ACHN (cell line): Measurements from ENCODE around the gene KRTAP5-8.
A peak's percentile ranks its signal among the peaks of the same experiment; 100 is the strongest.
"Not testable (repeated sequence)": the region's sequence is repeated elsewhere in the genome, so short reads cannot be mapped to it uniquely, and the experiment has no call there.

Source experiments
- DNase-seq: peaks from one replicate; pipeline ENCODE4 v3.0.0-alpha.2; 2015
- in situ Hi-C: cut with HindIII; loops from 2 replicates; pipeline ENCODE4 v1.10.0; 2017; ENCODE audit warnings: low sequenced_read_pairs, low pct_ligation_motif_present, low pct_unique_long_range_greater_than_20kb

The KRTAP5-8 gene, protein sequence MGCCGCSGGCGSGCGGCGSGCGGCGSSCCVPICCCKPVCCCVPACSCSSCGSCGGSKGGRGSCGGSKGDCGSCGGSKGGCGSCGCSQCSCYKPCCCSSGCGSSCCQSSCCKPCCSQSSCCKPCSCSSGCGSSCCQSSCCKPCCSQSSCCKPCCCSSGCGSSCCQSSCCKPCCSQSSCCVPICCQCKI

DNA sequence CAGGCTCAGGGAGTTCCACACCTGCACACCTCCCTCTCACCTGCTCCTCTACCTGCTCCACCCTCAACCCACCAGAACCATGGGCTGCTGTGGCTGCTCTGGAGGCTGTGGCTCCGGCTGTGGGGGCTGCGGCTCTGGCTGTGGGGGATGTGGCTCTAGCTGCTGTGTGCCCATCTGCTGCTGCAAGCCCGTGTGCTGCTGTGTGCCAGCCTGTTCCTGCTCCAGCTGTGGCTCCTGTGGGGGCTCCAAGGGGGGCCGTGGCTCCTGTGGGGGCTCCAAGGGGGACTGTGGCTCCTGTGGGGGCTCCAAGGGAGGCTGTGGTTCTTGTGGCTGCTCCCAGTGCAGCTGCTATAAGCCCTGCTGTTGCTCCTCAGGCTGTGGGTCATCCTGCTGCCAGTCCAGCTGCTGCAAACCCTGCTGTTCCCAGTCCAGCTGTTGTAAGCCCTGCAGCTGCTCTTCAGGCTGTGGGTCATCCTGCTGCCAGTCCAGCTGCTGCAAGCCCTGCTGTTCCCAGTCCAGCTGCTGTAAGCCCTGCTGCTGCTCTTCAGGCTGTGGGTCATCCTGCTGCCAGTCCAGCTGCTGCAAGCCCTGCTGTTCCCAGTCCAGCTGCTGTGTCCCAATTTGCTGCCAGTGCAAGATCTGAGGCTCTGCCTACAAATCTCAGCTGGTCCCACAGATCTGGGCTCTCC lies at the start of gene KRTAP5-8:
KRTAP5-8 (plus strand) TSS at position 49 of the 689 bp plus-strand sequence; CDS start at position 80, 31 bp downstream.
- DNase-seq, in situ Hi-C loops: not testable (repeated sequence)

DNA sequence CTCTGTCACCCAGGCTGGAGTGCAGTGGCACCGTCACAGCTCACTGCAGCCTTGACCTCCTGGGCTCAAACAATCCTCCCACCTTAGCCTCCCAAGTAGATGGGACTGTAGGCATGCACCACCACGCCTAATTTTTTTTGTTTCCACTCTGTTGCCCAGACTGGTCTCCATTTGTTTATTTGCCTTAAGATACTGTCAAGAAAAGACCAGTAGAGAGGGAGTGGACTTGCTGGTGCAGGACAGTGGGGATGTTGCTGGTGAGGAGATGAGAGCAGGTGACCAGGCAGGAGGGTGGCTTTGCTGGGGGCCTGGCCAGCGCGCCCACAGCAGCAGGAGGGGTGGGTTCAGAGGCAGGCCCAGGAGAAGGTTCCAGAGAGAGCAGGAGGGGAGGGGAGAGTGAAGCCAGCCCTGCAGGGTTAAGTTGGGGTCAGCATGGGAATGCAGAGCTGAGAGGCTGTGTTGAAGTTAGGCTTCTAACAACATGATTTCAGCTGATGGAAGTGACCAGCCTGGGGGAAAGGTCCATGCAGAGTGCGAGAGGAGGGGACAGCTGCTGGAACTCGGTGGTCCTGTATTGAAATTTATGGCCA lies 49.0 kb upstream of the KRTAP5-8 start:
- DNase-seq = no peak
- in situ Hi-C loops = no loop called here

DNA sequence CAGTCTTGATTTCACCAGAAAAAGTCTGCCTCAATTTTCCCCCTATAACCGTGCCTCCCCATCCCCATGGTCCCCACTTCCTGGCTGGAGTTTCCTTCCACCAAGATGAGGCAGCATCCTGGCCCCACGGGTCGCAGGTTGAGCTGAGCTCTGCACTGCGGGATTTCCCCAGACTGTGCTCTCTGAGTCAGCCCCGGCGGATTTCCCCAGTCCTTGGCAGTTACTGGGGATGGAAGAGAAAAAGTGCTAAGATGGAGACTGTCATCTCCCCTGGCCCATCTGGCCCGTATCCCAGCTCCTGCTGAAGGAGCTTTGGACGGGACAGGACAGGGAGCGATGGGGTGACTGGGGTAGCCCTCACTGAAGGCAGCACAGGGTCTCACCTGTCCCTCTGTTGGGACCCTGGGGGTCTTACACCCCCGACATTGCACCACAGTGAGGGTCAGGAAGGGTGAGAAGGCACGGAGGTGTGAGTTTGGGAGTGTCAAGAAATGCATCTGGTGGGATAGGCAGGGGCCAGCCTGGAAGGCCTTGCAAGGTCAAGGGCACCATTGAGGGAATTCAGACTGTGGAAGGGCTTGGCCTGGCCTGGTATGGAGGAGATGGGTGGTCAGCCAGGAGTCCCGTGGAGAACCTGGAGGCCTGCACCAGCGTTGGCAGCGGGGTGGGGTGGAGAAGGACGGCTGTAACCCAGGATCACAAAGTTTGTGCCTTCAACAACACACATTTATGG lies 48.3 kb upstream of the KRTAP5-8 start:
- in situ Hi-C loops = no loop called here
- DNase-seq = peak; percentile 59

DNA sequence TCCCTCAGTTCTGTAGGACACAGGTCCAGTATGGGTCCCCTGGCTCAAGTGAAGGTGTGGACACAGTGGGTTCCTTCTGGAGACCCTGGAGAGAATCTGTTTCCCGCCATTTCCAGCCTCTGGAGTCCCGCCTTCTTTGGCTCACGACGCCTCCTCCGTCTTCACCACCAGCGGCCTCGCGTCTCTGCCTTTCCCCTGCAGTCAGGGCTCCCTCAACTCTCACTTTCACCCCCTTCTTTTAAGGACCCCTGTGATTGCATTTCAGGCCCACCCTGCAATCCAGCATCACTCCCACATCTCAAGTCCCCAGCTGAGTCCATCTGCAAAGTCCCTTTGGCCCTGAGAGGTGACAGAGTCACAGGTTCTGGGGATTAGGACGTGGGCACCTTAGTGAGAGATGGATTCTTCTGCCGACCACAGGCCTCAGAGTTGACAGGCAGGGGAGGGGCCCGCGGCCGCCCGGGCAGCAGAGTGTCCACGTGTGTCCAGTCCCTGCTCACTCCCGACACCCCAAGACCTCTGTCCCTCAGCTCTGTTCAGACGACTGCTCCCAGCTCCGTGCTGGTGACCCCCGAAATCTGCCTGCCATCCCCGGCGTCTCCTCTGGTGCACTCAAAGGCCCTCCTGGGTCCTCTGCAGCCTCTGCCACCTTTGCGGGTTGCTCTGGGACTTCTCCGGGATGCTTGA lies 47.6 kb upstream of the KRTAP5-8 start:
- in situ Hi-C loops = no loop called here
- DNase-seq = no peak

DNA sequence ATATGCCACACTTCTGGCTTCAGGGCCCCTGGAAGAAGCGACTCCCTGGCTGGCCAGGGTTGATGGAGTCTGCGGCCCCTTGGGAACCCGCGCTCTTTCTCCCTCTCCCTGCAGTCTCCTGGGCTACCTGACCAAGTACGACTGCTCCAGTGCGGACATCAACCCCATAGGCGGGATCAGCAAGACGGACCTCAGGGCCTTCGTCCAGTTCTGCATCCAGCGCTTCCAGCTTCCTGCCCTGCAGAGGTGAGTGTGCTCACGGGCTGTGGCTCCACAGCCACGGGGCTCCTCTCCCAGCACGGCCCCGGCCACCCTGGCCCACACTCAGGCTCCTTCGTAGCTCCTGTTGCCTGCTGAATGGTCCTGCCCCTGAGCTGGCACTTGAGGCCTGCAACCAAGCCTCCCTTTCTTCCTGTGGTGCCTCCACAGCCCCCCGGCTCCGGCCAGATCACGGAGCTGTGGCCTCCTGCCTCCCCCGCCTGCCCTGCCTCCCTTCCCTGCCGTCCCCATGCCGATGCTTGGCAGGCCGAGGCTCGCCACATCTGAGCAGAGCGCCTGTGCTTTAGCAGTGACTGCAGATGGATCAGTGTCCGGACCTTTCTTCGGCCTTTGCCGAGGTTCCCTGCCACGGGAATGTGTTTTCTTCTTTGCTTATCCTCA lies 47.0 kb upstream of the KRTAP5-8 start:
- no peak for DNase-seq
- in situ Hi-C loops = no loop called here

DNA sequence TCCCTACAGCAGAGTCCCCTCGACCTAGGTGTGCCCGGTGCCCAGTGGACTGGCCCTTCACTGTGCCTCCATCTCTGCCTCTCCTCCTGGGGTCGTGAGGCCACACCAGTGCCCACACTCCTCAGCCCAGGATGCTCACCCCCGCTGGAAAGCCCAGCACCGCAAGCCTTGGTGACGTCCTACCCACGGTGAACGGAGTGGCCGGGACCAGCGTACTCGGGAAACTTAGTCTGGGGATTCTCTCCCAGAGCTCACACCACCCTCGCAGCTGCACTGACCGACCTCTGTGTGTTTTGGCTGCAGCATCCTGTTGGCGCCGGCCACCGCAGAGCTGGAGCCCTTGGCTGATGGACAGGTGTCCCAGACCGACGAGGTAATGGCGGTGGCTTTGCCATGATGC lies 46.3 kb upstream of the KRTAP5-8 start:
- DNase-seq = no peak
- in situ Hi-C loops = no loop called here

DNA sequence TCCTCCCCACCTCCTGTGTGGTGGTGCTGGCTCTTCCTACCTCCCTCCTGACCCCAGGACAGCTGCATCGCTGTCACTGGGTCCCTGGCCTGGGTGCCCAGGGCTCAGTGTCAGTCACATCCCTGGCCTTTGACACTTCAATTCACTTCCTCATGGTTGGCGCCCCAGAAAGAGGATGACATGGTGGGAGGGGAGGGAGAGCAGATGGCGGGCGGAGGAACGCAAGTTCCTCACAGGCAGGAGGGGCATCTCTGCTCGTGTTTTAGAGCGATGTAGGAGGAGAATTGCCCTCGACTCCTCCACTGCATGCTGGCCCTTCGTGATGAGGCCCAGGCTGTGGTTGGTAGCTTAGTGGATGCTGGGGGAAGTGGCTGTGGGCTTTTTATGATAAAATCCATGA lies 45.9 kb upstream of the KRTAP5-8 start:
- in situ Hi-C loops = no loop called here
- DNase-seq = no peak

DNA sequence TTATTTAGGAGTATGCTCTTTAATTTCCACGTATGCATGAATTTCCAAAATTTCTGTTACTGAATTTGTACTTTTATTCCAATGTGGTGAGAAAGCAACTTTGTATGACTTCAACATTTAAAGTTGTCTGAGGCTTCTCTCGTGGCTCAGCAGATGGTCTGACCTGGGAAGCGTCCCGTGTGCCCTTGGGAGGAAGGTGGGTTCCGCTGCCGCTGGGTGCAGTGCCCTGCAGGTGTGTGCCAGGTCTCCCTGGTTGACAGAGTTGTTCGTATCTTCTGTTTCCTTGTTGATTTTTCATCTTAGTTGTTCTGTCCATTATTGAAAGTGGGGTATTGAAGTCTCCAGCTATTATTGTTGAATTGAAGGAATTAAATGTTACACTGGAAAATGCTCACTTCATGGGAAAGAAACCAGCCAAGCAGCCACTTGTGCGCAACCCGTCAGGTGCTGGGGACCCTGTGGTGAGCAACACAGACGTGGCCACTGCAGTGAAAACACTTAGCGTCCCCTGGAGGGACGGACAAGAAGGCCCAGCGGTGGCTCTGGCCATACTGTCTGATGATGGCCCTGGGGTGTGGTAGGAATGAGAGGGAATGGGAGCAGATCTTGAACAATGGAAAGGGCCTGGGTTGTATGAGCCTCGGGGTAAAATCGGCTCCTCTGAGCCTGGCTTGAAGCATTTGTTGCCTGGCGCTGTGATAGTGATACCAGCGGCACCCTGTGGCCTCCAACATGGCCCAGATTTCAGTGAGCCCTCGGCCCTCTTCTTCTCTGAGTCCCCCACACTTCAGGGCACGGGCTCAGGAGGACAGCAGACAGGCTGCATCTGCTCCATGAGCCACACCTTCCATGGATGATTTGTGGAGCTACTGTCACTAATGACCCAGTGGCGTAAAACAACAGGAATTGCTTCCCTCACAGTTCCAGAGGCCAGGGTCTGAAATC lies 42.3 kb upstream of the KRTAP5-8 start:
- DNase-seq = no peak
- in situ Hi-C loops = no loop called here

DNA sequence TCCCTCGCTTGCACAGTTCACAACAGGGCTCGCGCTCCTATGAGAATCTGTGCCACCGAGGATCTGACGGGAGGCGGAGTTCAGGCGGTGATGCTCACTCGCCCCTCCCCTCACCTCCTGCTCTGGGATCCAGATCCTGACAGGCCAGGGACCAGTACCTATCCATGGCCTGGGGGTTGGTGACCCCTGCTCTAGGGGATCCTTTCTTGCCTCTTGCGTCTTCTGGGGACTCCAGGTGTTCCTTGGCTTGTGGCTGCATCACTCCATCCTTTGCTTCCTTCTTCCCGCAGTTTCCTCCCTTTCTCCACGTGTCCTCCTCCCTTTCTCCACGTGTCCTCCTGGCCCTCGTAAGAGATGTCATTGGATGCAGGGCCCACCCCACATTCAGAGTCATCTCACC lies 41.4 kb upstream of the KRTAP5-8 start:
- DNase-seq = no peak
- in situ Hi-C loops = no loop called here

DNA sequence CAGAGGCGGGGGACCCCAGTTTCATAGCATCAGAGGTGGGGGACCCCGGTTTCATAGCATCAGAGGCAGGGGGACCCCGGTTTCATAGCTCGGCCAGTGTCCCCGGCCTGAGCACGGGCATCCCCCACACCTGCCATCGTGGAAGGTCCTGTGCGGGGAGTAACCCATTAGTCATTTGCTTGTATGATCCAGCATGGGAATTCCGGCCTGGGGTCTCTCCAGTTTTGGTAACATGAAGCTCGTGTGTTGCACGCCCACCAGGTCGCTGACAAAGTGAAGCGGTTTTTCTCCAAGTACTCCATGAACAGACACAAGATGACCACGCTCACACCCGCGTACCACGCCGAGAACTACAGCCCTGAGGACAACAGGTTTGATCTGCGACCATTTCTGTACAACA lies 39.7 kb upstream of the KRTAP5-8 start:
- in situ Hi-C loops = no loop called here
- no peak for DNase-seq

DNA sequence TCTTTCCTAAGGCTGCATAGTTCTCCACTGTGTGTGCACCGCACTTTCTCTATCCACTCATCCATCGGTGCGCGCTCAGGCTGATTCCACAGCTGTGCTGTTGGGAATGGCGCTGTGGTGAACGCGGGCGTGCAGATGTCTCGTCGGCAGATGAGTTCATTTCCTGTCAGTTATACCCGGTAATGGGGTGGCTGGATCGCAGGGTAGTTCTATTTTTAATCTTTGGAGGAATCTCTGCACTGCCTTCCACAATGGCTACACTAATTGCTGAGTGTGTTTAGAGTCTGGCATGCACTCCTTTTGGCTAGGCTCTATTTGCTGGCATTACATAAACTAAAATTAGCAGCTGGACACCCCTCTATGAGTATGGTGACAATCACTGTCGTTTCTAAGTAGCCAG lies 38.7 kb upstream of the KRTAP5-8 start:
- DNase-seq = no peak

DNA sequence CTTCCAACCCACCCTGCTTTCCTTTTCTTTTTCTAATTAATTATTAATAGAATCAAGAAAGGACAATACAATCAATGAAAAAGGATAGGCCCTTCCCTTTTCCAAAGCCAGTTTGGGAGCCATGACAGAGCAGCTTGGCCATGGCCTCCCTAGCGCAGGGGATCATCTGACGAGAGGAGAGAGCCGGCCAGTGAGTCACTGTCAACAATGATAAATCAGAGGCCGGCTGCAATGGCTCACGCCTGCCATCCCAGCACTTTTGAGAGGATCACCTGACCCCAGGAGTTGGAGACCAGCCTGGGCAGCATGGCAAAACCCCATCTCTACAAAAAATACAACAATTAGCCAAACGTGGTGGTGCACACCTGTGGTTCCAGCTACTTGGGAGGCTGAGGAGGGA lies 38.3 kb upstream of the KRTAP5-8 start:
- in situ Hi-C loops = no loop called here
- DNase-seq = no peak

More for the DNA sequence above, 38.7 kb upstream of the KRTAP5-8 start:
- in situ Hi-C loops = no loop called here

DNA sequence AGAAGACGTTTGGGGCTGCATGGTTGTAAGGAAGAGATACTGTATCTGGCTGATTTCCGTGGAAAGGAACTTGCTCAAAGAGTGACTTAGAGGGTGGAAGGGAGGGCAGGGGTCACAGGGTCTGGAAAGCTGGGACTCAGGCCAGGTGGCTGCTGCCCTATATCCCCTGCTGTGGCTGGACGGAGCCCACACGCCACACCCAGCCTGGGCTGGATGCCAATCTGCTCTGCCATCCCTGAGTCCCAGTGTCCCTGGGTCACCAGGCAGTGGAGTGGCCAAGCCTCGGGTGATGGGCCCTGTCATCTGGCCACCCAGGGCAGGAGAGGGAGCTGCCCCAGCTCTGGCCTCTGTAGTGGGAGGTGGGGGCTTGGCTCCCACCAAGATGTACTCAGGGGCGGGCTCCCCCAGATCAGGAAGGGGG lies 37.2 kb upstream of the KRTAP5-8 start:
- in situ Hi-C loops = no loop called here
- no peak for DNase-seq

DNA sequence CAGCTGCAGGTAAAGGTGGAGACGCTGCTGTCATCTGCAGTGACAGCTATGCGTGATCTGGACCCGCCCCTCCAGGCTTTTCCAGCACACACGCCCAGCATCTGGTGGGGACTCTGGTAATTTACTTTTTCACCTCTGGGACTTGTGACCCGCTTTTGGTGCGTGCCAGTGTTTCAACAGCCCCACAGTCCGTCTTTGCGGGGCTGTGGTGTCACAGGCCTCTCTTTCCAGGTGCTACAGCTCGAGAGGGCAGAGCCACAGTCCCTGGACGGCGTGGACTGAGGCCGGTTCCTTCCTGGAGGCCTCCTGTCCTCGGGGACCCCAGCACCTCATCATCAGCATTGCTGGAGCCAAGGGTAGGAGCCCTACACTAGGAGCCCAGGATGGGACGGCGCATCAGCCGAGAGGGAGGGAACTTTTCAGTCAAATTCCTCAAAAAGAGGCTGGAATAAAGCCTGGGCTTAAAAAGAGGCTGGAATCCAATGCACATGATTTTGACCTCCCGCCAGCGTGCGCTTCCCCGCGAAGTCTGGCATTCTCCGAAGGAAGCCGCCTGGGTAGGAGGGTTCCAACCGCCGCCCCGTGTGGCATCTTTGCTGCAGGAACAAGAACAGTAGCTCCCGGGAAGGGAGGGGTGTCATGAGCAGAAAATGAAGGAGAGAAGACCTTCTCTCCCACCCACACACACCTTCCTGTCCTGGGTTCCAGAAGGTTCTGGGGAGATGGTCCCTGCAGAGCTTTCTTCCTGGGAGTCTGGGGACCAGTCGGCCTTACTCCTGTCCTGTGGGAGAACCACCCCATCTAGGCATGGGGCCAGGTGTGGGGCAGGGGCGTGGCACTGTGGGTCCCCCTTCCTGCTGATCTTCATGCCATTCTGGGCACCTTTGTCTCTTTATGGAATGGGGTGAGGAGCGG lies 36.5 kb upstream of the KRTAP5-8 start:
- in situ Hi-C loops = no loop called here
- no peak for DNase-seq

DNA sequence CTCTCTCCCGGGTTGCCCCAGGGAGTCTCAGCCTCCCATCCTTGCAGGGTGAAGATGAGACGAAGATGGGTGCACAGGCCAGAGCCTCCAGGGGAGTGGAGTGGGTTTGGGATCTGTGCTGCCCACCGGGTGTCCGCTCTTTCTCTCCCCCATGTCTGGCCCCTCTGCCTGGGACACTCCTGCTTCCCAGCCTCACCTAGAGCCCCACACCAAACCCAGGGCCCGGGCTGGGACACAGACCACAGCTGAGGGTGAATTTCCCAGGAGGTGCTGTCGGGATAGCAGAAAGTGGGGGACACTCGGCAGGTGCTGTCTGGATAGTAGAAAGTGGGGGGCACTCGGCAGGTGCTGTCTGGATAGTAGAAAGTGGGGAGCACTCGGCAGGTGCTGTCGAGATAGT lies 35.8 kb upstream of the KRTAP5-8 start:
- no peak for DNase-seq
- in situ Hi-C loops = no loop called here

DNA sequence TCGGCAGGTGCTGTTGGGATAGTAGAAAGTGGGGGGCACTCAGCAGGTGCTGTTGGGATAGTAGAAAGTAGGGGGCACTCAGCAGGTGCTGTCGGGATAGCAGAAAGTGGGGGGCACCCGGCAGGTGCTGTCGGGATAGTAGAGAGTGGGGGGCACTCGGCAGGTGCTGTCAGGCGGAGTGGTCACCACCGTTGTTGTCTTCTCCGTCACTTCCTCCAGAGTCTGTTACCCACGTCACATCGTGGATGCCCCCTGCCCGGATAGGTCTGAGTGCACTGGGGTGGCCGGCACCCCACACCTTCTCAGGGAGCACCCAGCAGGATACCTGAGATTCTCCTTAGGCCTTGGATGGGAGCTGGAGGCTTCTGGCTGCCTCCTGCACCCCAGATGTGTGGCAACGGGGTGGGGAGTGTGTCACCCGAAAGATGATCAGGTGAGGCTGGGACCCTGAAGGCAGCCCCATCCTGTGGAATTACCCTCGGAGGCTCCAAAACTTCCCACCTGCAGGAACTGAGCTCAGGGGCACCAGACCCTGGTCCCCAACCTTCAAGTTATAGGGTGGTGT lies 34.9 kb upstream of the KRTAP5-8 start:
- in situ Hi-C loops = no loop called here
- DNase-seq = no peak
